Stimulated activated CD8-positive, alpha-beta memory T cell treated with anti-CD3 and anti-CD28 coated beads, Interleukin-2, amount 100 ng/mL, for 48 hours (primary cell): ENCODE data around the gene ENAH.
"Not testable (repeated sequence)": the region's sequence is repeated elsewhere in the genome, so short reads cannot be mapped to it uniquely, and the experiment has no call there.

Experiments
- DNase-seq, 2 donors: peaks; one replicate each; pipeline ENCODE4 v3.0.0-alpha.2; 2020; ENCODE audit warnings: low read depth in 2 of 2

The ENAH gene

DNA sequence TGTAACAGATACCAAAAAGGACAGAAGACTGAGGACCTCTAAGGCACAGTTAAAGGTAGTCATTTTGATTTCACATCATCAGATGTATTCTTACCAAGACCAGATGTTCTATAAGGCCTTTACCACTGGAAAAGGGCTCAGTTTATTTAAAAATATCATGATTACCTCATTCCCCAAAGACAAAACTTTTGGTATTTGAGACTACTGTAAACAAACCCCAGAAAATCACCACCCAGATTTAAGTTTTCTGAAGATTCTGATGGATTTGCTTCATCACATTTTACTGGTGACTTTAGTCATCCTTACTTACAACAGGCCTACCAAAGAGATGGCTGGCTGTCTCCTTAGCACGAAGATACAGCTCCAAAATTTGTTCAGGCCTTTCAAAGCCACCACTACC lies 8.3 kb downstream of the ENAH start:
- no peak for DNase-seq

DNA sequence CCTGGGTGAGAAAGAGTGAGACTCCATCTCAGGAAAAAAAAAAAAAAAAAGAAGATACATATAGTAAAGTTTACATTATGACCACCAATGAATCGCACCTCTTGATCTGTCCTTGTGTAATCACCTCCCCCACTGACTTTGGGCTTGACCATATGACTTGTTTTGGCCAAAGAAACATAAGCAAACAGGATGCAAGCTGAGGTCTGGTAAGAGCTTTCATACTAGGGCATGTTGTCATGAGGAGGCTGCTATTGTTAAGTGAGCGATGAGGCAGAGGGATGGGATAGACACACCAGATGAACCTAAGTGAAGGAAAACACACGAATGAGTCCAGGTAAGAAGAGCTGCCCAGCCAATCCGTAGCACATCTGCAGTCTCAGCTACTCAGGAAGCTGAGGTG lies 10.7 kb downstream of the ENAH start:
- no peak for DNase-seq

DNA sequence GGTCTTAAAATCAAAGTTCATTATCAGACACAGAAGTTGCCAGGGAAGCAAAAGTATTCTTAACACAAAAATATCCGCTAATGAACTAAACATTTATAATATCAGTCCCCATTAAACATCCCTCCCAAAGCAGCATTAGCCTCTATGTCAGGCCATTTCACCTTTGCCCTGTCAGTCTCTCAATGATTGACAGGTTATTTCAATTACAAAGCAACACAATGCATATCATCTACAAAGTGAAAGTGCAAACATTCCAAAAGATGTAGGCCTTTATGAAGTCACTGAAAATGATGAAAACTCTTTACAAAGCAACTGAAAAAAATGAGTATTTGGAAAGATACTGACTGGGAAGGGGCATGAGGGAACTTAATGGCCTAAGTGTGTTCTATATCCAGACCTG lies 14.1 kb downstream of the ENAH start:
- DNase-seq, result no peak

DNA sequence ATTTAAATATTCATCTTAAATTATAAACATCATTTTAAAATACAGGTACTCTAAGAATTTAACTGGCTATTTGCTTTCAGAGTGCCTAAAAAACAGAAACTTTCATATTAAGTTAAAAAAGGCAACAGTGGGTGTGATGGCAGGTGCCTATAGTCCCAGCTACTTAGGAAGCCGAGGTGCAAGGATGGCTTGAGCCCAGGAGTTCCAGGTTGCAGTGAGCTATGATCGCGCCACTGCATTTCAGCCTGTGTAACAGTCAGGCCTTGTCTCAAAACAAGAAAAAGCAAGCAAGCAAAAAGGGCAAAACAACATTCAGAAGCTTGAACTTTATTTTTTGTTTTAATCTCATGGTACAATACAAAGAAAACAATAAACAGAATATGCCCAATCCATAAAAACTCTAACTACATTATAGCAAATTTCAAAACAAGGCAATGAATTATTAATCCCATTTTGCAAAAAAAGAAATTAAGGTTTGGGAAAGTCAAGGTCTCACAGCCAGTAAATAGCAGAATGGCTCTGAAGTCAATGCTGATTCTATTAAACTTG lies 15.2 kb downstream of the ENAH start:
- DNase-seq, result no peak

DNA sequence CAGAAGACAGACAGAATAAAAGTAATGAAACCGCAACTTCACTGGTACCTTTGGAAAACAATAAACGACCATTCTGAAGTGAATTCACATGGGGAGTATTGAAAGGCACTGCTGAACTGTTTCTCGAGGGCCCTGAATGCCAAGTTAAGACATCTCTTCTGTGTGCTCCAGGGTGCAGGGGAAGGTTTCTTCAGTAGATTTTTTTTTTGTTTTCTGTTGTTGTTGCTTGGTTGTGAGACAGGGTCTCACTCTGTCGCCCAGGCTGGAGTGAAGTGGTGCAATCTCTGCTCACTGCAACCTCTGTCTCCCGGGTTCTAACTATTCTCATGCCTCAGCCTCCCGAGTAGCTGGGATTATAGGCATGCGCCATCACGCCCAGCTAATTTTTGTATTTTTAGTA lies 15.9 kb downstream of the ENAH start:
- DNase-seq, result not testable (repeated sequence)

- no peak for DNase-seq
Measured at GRCh38 chr1:225635649-225636048, 17.3 kb downstream of the ENAH start.

DNA sequence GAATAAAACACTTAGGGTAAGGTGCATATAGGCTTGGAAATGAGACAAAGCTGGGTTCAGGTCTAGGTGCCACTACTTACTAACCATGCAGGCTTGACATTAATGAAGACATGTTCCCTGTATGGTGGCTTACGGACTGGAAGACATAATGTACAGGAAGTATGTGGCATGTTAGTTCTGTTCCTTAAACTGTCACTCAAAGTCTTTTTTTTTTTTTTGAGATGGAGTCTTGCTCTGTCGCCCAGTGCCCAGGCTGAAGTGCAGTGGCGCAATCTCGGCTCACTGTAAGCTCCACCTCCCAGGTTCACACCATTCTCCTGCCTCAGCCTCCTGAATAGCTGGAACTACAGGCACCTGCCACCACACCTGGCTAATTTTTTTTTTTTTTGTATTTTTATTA lies 20.1 kb downstream of the ENAH start:
- DNase-seq, result not testable (repeated sequence)

DNA sequence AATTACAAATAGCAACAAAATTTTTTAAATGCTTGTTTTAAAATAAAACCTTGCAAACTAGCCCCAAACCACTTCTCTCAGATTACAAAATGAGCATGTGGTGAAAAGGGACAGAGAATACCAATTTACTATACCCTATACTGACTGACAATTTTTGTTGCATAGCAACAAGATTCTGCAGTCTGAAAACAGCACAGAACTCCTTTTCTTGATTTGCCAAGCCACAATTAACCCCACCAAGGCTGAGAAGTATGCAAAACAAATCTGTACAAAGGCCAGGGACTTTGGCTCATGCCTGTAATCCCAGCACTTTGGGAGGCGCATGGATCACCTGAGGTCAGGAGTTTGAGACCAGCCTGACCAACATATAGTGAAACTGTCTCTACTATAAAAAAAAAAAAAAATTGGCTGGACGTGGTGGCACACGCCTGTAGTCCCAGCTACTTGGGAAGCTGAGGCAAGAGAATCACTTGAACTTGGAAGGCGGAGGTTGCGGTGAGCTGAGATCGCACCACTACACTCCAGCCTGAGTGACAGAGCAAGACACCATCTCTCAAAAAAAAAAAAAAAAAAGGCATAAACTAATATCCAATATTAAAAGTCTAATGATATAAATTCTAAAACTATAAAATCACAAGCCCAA lies 21.8 kb downstream of the ENAH start:
- DNase-seq, result no peak

GRCh38 chr1:225629483-225629882 lies 23.4 kb downstream of the ENAH start:
- DNase-seq, result no peak

GRCh38 chr1:225628794-225629193 lies 24.1 kb downstream of the ENAH start:
- DNase-seq, result not testable (repeated sequence)

- no peak for DNase-seq
Measured at GRCh38 chr1:225627304-225627947, 25.5 kb downstream of the ENAH start.

DNA sequence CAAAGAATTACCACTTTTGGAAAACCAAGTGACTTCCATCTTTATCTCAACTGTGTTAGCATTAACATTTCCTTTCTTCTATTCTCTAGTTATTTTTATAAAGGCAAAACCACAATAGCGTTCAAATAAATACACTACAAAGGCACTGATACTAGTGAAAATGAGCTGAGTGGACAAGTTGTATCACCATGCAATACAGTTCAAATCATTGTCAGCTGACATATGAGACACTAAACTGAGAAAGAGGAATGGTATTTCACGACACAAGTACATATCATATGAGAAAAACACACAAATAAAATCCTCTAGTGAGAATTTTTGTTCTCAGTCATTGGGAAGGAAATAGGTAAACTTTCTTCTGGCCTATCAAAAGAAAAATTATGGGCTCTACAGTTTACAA lies 26.2 kb downstream of the ENAH start:
- no peak for DNase-seq

DNA sequence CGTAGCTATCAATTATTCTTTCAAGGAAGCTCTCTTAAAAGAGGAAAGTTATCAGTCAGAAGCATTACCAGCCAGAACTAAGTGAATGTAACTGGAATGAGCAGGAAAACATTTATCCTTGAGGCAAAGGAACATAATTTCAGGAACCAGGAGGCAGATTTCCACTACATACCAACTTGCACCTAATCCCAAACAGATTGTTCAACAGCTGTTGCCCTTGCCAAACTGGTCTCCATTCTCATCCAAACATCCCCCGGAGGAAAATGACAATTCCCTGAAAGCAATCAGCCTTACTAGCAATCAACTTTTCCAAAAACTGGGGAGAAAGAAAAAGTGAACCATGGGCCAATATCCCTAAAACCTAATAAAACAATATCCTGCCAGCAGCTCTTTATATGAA lies 35.0 kb downstream of the ENAH start:
- DNase-seq, result no peak

DNA sequence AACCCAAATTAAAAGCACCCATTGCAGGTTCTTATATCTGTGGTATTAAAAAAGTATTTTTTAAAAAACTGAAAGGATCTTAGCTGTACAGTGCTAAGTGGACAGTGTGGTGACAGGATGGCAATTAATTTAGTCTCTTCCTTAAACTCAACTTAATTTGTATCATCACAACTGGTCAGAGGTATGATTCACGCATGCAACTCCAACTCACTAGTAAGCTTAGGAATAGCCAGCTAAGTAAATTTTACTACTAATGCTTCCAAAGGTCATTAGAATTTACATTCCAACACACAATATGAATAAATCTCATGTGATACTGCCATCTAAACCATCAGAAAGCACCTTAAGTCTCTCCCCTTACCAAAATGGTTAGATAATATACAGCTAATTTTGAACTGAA lies 35.4 kb downstream of the ENAH start:
- no peak for DNase-seq

GRCh38 chr1:225615403-225615790 lies 37.5 kb downstream of the ENAH start:
- not testable (repeated sequence) for DNase-seq

- no peak for DNase-seq
Measured at GRCh38 chr1:225613006-225613405, 39.9 kb downstream of the ENAH start.

- no peak for DNase-seq
Measured at GRCh38 chr1:225612287-225612686, 40.6 kb downstream of the ENAH start.

GRCh38 chr1:225611537-225612223 lies 41.2 kb downstream of the ENAH start:
- no peak for DNase-seq

GRCh38 chr1:225610539-225610938 lies 42.4 kb downstream of the ENAH start:
- no peak for DNase-seq

DNA sequence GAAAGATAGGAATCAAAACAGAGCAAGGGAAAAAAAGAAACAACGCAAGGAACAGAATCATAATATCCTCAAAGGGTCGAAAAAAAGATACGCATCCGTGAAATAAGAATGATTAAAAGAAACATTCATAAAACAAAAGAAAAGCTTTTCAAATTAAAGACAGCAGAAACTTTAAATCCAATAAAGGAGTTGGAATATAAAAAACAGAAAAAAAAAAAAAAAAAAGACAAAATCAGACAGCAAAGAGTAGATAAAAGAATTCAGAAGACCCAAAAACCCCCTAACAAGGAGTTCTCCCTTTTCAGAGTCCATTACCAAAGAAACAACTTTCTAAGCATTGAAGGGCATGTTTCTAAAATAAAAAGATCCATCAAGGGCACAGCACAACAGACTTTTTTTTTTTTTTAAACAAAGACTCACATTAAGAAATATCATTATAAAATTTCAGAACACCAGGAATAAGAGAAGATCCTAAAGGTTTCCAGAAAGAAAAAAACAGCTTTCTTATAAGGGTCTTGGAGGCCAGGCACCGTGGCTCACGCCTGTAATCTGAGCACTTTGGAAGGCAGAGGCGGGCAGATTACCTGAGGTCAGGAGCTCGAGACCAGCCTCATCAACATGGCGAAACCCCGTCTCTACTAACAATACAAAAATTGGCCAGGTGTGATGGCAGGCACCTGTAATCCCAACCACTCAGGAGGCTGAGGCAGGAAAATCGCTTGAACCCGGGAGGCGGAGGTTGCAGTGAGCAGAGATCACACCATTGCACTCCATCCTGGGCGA lies 44.7 kb downstream of the ENAH start:
- no peak for DNase-seq

DNA sequence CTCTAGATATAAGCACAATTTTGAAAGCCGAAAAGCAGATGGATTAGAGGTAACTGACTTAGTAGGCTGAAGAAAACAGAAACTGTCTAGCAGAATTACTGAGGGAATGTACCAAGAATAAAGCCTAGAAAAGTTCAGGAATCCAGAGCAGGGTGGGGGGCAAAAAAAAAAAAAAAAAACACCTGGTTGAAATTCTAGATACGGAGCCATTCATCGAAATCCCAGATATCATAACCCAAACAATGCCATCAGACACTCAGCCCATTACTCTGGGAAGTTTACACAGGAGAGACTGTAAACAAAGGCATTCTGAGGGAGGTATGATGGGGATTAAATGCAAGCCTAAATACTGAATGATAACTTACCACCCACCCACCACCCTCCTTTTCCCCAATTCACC lies 45.6 kb downstream of the ENAH start:
- no peak for DNase-seq
